ENCODE data around the gene GNG8. TPM values are rescaled to one million over a fixed set of nuclear protein-coding genes. Genes with fewer than 3 reads are reported as not detected.

The GNG8 gene
- total RNA-seq, 6 experiments from 2014 or later, result not detected

DNA sequence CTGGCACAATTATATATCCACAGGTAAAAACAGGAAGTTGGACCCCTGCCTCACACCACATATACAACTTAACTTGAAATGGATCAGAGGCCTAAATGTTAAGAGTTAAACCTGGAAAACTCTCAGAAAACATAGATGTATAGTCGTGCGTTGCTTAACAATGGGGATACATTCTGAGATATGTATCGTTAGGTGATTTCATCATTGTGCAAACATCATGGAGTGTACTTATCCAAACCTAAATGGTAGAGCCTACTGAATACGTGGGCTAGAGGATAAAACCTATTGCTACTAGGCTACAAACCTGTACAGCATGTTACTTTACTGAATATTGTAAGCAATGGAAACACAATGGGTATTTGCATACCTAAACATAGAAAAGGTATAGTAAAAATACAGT, 49.7 kb downstream of the GNG8 start:
- H3K4me1 Mint-ChIP-seq (ENCODE audit: low read depth), result no peaks in the 10 kb centered on the region
- H3K4me3 Mint-ChIP-seq, result no peak overlapping the region
- H3K9me3 Mint-ChIP-seq, result no peaks in the 10 kb centered on the region
- DNase-seq, result no peak
- TF ChIP-seq, protein P1, sequence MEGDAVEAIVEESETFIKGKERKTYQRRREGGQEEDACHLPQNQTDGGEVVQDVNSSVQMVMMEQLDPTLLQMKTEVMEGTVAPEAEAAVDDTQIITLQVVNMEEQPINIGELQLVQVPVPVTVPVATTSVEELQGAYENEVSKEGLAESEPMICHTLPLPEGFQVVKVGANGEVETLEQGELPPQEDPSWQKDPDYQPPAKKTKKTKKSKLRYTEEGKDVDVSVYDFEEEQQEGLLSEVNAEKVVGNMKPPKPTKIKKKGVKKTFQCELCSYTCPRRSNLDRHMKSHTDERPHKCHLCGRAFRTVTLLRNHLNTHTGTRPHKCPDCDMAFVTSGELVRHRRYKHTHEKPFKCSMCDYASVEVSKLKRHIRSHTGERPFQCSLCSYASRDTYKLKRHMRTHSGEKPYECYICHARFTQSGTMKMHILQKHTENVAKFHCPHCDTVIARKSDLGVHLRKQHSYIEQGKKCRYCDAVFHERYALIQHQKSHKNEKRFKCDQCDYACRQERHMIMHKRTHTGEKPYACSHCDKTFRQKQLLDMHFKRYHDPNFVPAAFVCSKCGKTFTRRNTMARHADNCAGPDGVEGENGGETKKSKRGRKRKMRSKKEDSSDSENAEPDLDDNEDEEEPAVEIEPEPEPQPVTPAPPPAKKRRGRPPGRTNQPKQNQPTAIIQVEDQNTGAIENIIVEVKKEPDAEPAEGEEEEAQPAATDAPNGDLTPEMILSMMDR (IDR thresholded peaks at IDR 0.05), result no peak
- H3K36me3 Mint-ChIP-seq (ENCODE audit: low read depth), result no peaks in the 10 kb centered on the region
- peaks cover 4% of the 10 kb centered on the region; the same call in 1 of the 2 replicates for H3K27me3 Mint-ChIP-seq (ENCODE audit: insufficient read depth)
- no peak overlapping the region for H3K27ac Mint-ChIP-seq

DNA sequence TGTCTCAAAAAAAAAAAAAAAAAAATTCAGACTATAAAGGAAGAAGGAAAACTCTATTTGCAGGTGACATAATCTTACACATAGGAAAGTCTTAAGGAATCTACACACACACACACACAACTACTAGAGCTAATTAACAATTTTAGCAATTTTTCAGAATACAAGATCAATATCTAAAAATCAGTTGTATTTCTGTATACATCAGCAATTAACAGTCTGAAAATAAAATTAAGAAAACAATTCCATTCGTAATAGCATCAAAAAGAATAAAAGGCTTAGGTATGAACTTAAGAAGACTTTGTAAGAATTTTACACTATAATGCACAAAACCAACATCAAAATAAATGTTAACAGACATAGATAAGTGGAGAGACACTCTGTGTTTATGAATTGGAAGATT, 50.5 kb downstream of the GNG8 start:
- Mint-ChIP-seq H3K27me3 (ENCODE audit: insufficient read depth) (peaks cover 4% of the 10 kb centered on the region; the same call in 1 of the 2 replicates), H3K36me3 (ENCODE audit: low read depth) (no peaks in the 10 kb centered on the region), H3K9me3 (no peaks in the 10 kb centered on the region)

More for the DNA sequence above, 50.5 kb downstream of the GNG8 start:
- H3K27ac Mint-ChIP-seq, result no peak overlapping the region
- H3K4me1 Mint-ChIP-seq (ENCODE audit: low read depth), result no peaks in the 10 kb centered on the region
- TF ChIP-seq, protein P1 (IDR thresholded peaks at IDR 0.05), result no peak
- DNase-seq, result no peak
- no peak overlapping the region for H3K4me3 Mint-ChIP-seq

Other genes starting within 250 kb of the GNG8 start
- 10 to 100 TPM in 4 of 6 experiments, 1 to 10 TPM in 2; 6.3 to 10.6 (median 10.2) TPM for gene CCDC8, start 222.6 kb downstream of the GNG8 start, total RNA-seq (2021; fragmentation: NEBNext Ultra II Directional; extraction: Animal tissue kit (Norgen Biotek cat#: 25700))
- gene PNMA8C, start 207.3 kb downstream of the GNG8 start, total RNA-seq (2021; fragmentation: NEBNext Ultra II Directional; extraction: Animal tissue kit (Norgen Biotek cat#: 25700)), result under 1 TPM in 3 of 6 experiments, not detected in 3; 0.05 to 0.09 (median 0.07) TPM
- gene PNMA8A, start 164.6 kb downstream of the GNG8 start, total RNA-seq (2021; fragmentation: NEBNext Ultra II Directional; extraction: Animal tissue kit (Norgen Biotek cat#: 25700)), result 10 to 100 TPM in 2 of 6 experiments, 1 to 10 TPM in 4; 8.6 to 13.1 (median 9.2) TPM
- under 1 TPM in 4 of 6 experiments, not detected in 2; 0.02 to 0.17 (median 0.07) TPM for gene PNMA8B, start 140.3 kb downstream of the GNG8 start, total RNA-seq (2021; fragmentation: NEBNext Ultra II Directional; extraction: Animal tissue kit (Norgen Biotek cat#: 25700))
- 100 to 1,000 TPM; 445 to 561 (median 538) TPM for gene CALM3, start 34.9 kb downstream of the GNG8 start, total RNA-seq (2021; fragmentation: NEBNext Ultra II Directional; extraction: Animal tissue kit (Norgen Biotek cat#: 25700))
- 10 to 100 TPM; 16.0 to 26.6 (median 17.9) TPM for gene PTGIR, start 11.1 kb downstream of the GNG8 start, total RNA-seq (2021; fragmentation: NEBNext Ultra II Directional; extraction: Animal tissue kit (Norgen Biotek cat#: 25700))
- 10 to 100 TPM; 12.6 to 17.2 (median 15.5) TPM for gene DACT3, start 25.0 kb upstream of the GNG8 start, total RNA-seq (2021; fragmentation: NEBNext Ultra II Directional; extraction: Animal tissue kit (Norgen Biotek cat#: 25700))
- 10 to 100 TPM; 35.3 to 42.2 (median 38.4) TPM for gene PRKD2, start 80.9 kb upstream of the GNG8 start, total RNA-seq (2021; fragmentation: NEBNext Ultra II Directional; extraction: Animal tissue kit (Norgen Biotek cat#: 25700))
- 10 to 100 TPM; 31.4 to 36.8 (median 33.2) TPM for gene FKRP, start 109.9 kb upstream of the GNG8 start, total RNA-seq (2021; fragmentation: NEBNext Ultra II Directional; extraction: Animal tissue kit (Norgen Biotek cat#: 25700))
- gene STRN4, start 110.2 kb upstream of the GNG8 start, total RNA-seq (2021; fragmentation: NEBNext Ultra II Directional; extraction: Animal tissue kit (Norgen Biotek cat#: 25700)), result 10 to 100 TPM; 53.6 to 60.8 (median 58.3) TPM
- gene SLC1A5, start 152.4 kb upstream of the GNG8 start, total RNA-seq (2021; fragmentation: NEBNext Ultra II Directional; extraction: Animal tissue kit (Norgen Biotek cat#: 25700)), result 100 to 1,000 TPM; 263 to 310 (median 281) TPM
- gene AP2S1, start 214.6 kb upstream of the GNG8 start, total RNA-seq (2021; fragmentation: NEBNext Ultra II Directional; extraction: Animal tissue kit (Norgen Biotek cat#: 25700)), result 100 to 1,000 TPM; 416 to 479 (median 463) TPM
- 10 to 100 TPM; 51.9 to 69.8 (median 63.4) TPM for gene ARHGAP35, start 224.8 kb upstream of the GNG8 start, total RNA-seq (2021; fragmentation: NEBNext Ultra II Directional; extraction: Animal tissue kit (Norgen Biotek cat#: 25700))